H9 (cell line): ENCODE data around the gene RET. TPM values are rescaled to one million over a fixed set of nuclear protein-coding genes. Genes with fewer than 3 reads are reported as not detected.

ENCODE experiments used
- DNase-seq: peaks from one replicate; pipeline ENCODE4 v3.0.0-alpha.2; 2017
- H2AFZ ChIP-seq: one replicate; pipeline ENCODE4 v1.6.1; 2013; ENCODE audit warnings: mild to moderate bottlenecking, low read length, control low read depth, moderate library complexity
- H2AK5ac ChIP-seq: 2 replicates; pipeline ENCODE4 v1.6.1; 2013; ENCODE audit warnings: low read length, control low read depth, mixed read lengths; ENCODE audit not compliant: insufficient read length
- H2BK120ac ChIP-seq: one replicate; pipeline ENCODE4 v1.6.1; 2013; ENCODE audit warnings: low read depth, mild to moderate bottlenecking, low read length, control low read depth, inconsistent platforms; ENCODE audit not compliant: poor library complexity, severe bottlenecking
- H2BK12ac ChIP-seq: 2 replicates; pipeline ENCODE4 v1.6.1; 2013; ENCODE audit warnings: low read length, control low read depth, mixed read lengths, low read depth; ENCODE audit not compliant: insufficient read length
- H2BK15ac ChIP-seq: 2 replicates; pipeline ENCODE4 v1.6.1; 2013; ENCODE audit warnings: low read depth, low read length, control low read depth
- H2BK20ac ChIP-seq: one replicate; pipeline ENCODE4 v1.6.1; 2013; ENCODE audit warnings: low read depth, mild to moderate bottlenecking, low read length, control low read depth, inconsistent platforms; ENCODE audit not compliant: poor library complexity, severe bottlenecking
- H2BK5ac ChIP-seq: 2 replicates; pipeline ENCODE4 v1.6.1; 2013; ENCODE audit warnings: low read length, control low read depth, mixed read lengths; ENCODE audit not compliant: insufficient read length
- H3K14ac ChIP-seq: 2 replicates; pipeline ENCODE4 v1.6.1; 2013; ENCODE audit warnings: low read length, control low read depth; ENCODE audit not compliant: insufficient read depth
- H3K18ac ChIP-seq: 2 replicates; pipeline ENCODE4 v1.6.1; 2013; ENCODE audit warnings: low read depth, mild to moderate bottlenecking, mixed read lengths, low read length, control low read depth; ENCODE audit not compliant: insufficient read length
- H3K23ac ChIP-seq: 2 replicates; pipeline ENCODE4 v1.6.1; 2013; ENCODE audit warnings: low read length, control low read depth, mixed read lengths, low read depth; ENCODE audit not compliant: insufficient read length
- H3K23me2 ChIP-seq: 2 replicates; pipeline ENCODE4 v1.6.1; 2013; ENCODE audit warnings: low read depth, mild to moderate bottlenecking, mixed read lengths, low read length, control low read depth; ENCODE audit not compliant: insufficient read length, poor library complexity, severe bottlenecking
- H3K27ac ChIP-seq: 2 replicates; pipeline ENCODE4 v1.5.1; 2013; ENCODE audit warnings: low read length, control low read depth, mixed read lengths, low read depth; ENCODE audit not compliant: insufficient read length
- H3K27me3 ChIP-seq: 2 replicates; pipeline ENCODE4 v1.6.1; 2013; ENCODE audit warnings: low read length, control low read depth, inconsistent platforms; ENCODE audit not compliant: insufficient read depth
- H3K4ac ChIP-seq: 2 replicates; pipeline ENCODE4 v1.6.1; 2013; ENCODE audit warnings: low read depth, mild to moderate bottlenecking, control low read depth, inconsistent platforms, low read length, moderate library complexity
- H3K4me1 ChIP-seq: 2 replicates; pipeline ENCODE4 v1.6.1; 2013; ENCODE audit warnings: low read length, control low read depth, inconsistent platforms; ENCODE audit not compliant: insufficient read depth
- H3K4me2 ChIP-seq: 2 replicates; pipeline ENCODE4 v1.6.1; 2013; ENCODE audit warnings: low read length, control low read depth, mixed read lengths; ENCODE audit not compliant: insufficient read length, insufficient read depth
- H3K56ac ChIP-seq: 2 replicates; pipeline ENCODE4 v1.6.1; 2013; ENCODE audit warnings: low read depth, mild to moderate bottlenecking, mixed read lengths, low read length, control low read depth; ENCODE audit not compliant: insufficient read length
- H3K79me1 ChIP-seq: 2 replicates; pipeline ENCODE4 v1.6.1; 2013; ENCODE audit warnings: low read depth, mild to moderate bottlenecking, moderate library complexity, low read length, control low read depth, inconsistent platforms; ENCODE audit not compliant: insufficient read depth, poor library complexity, severe bottlenecking
- H3K79me2 ChIP-seq: 2 replicates; pipeline ENCODE4 v1.6.1; 2013; ENCODE audit warnings: low read length, control low read depth, inconsistent platforms; ENCODE audit not compliant: insufficient read depth
- H3K9ac ChIP-seq: 2 replicates; pipeline ENCODE4 v1.6.1; 2013; ENCODE audit warnings: low read length, control low read depth, mixed read lengths; ENCODE audit not compliant: insufficient read length; ENCODE audit errors: extremely low read depth
- H3K9me3 ChIP-seq: one replicate; pipeline ENCODE4 v1.6.1; 2013; ENCODE audit warnings: low read depth, low read length, inconsistent platforms; ENCODE audit not compliant: control insufficient read depth
- H3T11ph ChIP-seq: one replicate; pipeline ENCODE4 v1.6.1; 2013; ENCODE audit warnings: mild to moderate bottlenecking, low read length, control low read depth, inconsistent platforms
- H4K20me1 ChIP-seq: one replicate; pipeline ENCODE4 v1.6.1; 2013; ENCODE audit not compliant: control insufficient read depth, insufficient read length, insufficient read depth
- H4K5ac ChIP-seq: 2 replicates; pipeline ENCODE4 v1.6.1; 2013; ENCODE audit warnings: low read depth, mild to moderate bottlenecking, mixed read lengths, low read length, control low read depth; ENCODE audit not compliant: insufficient read length
- H4K8ac ChIP-seq: replicated peaks from 2 replicates; pipeline ENCODE4 v1.6.1; 2013; ENCODE audit warnings: low read length, control low read depth, mixed read lengths, low read depth; ENCODE audit not compliant: insufficient read length
- H4K91ac ChIP-seq: 2 replicates; pipeline ENCODE4 v1.6.1; 2013; ENCODE audit warnings: low read depth, mild to moderate bottlenecking, moderate library complexity, mixed read lengths, low read length, control low read depth; ENCODE audit not compliant: insufficient read length
- H3K27ac Mint-ChIP-seq, 3 experiments: 2 replicates in 2 of 3; 3 replicates in 1 of 3; pipeline ENCODE4 v1.8.0; 2020 to 2021; ENCODE audit warnings: mixed read lengths in 3 of 3, mild to moderate bottlenecking in 1 of 3, moderate library complexity in 1 of 3
- H3K27me3 Mint-ChIP-seq: 2 replicates; pipeline ENCODE4 v1.8.0; 2021; ENCODE audit warnings: low read depth, mild to moderate bottlenecking, moderate library complexity, mixed read lengths
- H3K36me3 Mint-ChIP-seq, 3 experiments: 2 replicates in 2 of 3; 3 replicates in 1 of 3; pipeline ENCODE4 v1.8.0; 2020 to 2021; ENCODE audit warnings: low read depth in 3 of 3, mixed read lengths in 3 of 3; ENCODE audit not compliant: insufficient read depth in 1 of 3
- H3K4me1 Mint-ChIP-seq, 2 experiments: 2 replicates each; pipeline ENCODE4 v1.8.0; 2020; ENCODE audit warnings: mixed read lengths in 2 of 2
- H3K4me3 Mint-ChIP-seq, 2 experiments: 2 replicates in 1 of 2; 3 replicates in 1 of 2; pipeline ENCODE4 v1.8.0; 2020 to 2021; ENCODE audit warnings: mild to moderate bottlenecking in 2 of 2, mixed read lengths in 2 of 2, moderate library complexity in 1 of 2
- H3K9me3 Mint-ChIP-seq, 2 experiments: 2 replicates in 1 of 2; 3 replicates in 1 of 2; pipeline ENCODE4 v1.8.0; 2020; ENCODE audit warnings: mild to moderate bottlenecking in 2 of 2, mixed read lengths in 2 of 2, moderate library complexity in 1 of 2
- WGBS: extraction: QIAGEN DNeasy Blood & Tissue Kit; methylation state at CpG from one replicate; pipeline ENCODE4 v1.1.7; 2013; ENCODE audit warnings: missing lambda C conversion rate, low lambda C conversion rate, mixed read lengths; ENCODE audit not compliant: insufficient read length; ENCODE audit errors: extremely low coverage; 5-methylcytosine and 5-hydroxymethylcytosine counted together
- total RNA-seq: library from RNA; stranded (reverse); gene quantifications from 2 replicates; pipeline ENCODE4 v1.2.1, GENCODE V29; 2021
- TF ChIP-seq, protein P1 (sequence below): fragments of 200-600 bp; sonication (generic); conservative IDR thresholded peaks from 3 replicates; pipeline ENCODE4 v1.8.0; 2021; ENCODE audit warnings: antibody characterized with exemption, mild to moderate bottlenecking

RET gene
- total RNA-seq, 1 experiment from 2014 or later: 12.2 TPM

DNA sequence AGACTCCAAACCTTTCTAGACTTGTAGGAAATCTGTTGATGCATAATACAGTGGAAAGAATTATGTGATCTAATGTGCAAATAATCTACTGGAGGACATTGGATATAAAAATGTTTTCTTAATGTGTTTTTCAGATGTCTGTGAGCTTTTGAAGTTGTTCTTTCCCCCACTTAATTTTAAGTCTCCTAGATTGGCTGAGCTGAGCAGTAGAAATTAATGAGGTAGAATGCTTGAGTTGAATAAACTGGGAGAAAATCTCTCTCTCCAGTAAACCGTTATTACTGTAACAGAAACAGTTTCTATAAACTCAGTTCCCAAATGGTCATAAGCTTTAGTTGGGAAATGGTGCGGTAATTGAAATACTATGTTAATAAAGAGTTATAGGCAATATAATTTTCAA is 77.0 kb downstream of the RET start:
- Histone ChIP-seq H2BK20ac (no peak overlapping the region), H3T11ph (no peak overlapping the region), H4K5ac (no peak overlapping the region), H4K91ac (no peak overlapping the region), H3K27ac (no peak overlapping the region), H3K79me2 (no peaks in the 10 kb centered on the region), H3K9ac (no peak overlapping the region), H3K9me3 (no peaks in the 10 kb centered on the region), H2BK15ac (no peak overlapping the region), H3K27me3 (no peaks in the 10 kb centered on the region), H3K4me2 (no peak overlapping the region), H2AFZ (no peak overlapping the region), H3K18ac (no peak overlapping the region), H3K23me2 (no peaks in the 10 kb centered on the region), H2AK5ac (no peak overlapping the region), H2BK120ac (no peak overlapping the region), H3K56ac (no peak overlapping the region), H2BK5ac (no peak overlapping the region), H3K23ac (no peak overlapping the region), H3K79me1 (peaks cover 3% of the 10 kb centered on the region), H3K14ac (no peak overlapping the region), H4K8ac (no peak overlapping the region), H3K4ac (no peak overlapping the region), H3K4me1 (no peaks in the 10 kb centered on the region), H4K20me1 (no peaks in the 10 kb centered on the region), H2BK12ac (no peak overlapping the region)
- Mint-ChIP-seq H3K36me3 (peaks cover 0 to under 1% (median 0%) of the 10 kb centered on the region in 3 experiments; a peak in 2 of 7 replicates), H3K4me3 (no peak overlapping the region), H3K27me3 (no peaks in the 10 kb centered on the region), H3K4me1 (peaks cover 11 to 14% of the 10 kb centered on the region in 2 experiments), H3K27ac (no peak overlapping the region), H3K9me3 (peaks cover 0 to 1% of the 10 kb centered on the region in 2 experiments; a peak in 2 of 5 replicates)
- DNase-seq: no peak
- TF ChIP-seq, protein P1, sequence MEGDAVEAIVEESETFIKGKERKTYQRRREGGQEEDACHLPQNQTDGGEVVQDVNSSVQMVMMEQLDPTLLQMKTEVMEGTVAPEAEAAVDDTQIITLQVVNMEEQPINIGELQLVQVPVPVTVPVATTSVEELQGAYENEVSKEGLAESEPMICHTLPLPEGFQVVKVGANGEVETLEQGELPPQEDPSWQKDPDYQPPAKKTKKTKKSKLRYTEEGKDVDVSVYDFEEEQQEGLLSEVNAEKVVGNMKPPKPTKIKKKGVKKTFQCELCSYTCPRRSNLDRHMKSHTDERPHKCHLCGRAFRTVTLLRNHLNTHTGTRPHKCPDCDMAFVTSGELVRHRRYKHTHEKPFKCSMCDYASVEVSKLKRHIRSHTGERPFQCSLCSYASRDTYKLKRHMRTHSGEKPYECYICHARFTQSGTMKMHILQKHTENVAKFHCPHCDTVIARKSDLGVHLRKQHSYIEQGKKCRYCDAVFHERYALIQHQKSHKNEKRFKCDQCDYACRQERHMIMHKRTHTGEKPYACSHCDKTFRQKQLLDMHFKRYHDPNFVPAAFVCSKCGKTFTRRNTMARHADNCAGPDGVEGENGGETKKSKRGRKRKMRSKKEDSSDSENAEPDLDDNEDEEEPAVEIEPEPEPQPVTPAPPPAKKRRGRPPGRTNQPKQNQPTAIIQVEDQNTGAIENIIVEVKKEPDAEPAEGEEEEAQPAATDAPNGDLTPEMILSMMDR: no peak
- no CpG with 5 or more reads among the region's 2 CpGs for WGBS
